NCI-H2107 treated with DMSO at 0.1 percent for 48 hours (cell line): ENCODE results near the gene BMF.

Source experiments
- DNase-seq: peaks from one replicate; lab custom pipeline; 2025; ENCODE audit not compliant: unreplicated experiment; lab: John Stamatoyannopoulos, UW

The BMF gene

DNA sequence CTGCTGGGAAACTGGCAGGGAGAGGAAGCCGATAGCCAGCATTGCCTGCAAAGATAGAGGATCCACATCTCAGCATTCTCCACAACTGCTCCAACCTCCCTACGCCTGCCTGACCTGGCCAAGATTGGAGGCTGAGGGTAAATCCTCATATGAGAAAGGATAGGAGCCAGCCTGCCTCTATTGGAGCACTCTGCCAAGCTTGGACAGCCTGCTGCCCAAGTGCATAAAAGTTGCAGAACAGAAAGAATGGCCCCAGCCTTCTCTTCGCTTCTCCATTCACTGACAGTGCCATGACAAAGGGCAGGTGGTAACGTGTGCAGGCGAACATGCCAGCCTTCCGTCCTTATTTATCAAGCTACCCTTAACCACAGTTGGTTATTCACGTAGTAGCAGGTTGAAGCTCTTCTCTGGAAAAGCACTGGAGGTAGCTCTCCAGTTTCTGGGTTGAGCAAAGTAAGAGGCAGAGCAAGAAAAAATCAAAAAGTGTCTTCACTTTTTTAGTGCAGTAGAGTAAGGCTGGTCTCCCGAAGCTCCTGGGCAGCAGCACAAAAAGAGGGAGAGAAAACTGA lies 4.3 kb downstream of the BMF start:
- DNase-seq, result no peak

- no peak for DNase-seq
These were observed 4.8 kb downstream of the BMF start for GRCh38 chr15:40103864-40104271.

DNA sequence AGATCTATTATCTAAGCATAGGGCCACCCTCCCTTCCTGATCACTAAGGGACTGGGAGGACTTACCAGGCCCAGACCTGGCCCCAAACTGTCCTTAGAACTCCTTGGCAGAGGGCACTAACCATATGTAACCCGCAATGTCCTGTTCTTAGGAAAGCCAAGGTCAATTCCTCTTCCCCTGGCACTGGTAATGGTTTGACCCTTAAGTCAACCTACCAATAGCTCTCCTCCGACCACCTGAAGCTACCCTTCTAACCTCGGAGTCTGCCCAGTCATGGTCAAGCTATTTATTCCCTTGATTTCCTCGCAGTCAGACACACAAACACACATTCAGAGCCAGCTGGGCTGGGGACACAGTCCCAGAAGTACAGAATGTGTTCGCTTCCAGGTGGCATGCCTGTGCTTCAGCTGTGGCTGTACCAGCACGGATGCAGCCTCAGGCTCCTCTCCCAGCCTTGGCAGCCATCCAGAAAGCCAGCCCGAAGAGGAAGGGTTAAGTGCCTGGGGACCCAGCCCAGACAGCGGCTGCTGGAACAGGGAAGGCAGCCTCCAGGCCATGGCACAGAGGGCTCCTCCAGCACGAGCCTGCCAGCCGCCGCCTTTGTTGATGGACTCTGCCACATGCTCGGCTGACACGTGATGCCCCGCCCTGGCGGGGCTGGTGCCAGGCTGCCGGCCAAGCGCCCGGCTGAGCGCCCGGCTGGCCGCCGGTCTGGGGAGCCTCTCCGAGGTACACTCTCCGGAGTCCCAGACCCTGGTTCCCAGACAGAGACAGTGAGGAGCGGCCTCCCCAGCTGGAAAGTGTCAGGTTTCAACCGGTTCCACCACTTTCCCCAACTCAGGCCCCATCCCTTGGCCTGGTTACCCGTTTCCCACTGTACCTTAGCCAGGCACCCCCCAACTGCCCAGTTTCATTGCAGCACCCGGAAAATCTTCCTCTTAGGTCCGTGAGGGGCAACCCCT lies 5.5 kb downstream of the BMF start:
- peak; percentile 58 for DNase-seq

DNA sequence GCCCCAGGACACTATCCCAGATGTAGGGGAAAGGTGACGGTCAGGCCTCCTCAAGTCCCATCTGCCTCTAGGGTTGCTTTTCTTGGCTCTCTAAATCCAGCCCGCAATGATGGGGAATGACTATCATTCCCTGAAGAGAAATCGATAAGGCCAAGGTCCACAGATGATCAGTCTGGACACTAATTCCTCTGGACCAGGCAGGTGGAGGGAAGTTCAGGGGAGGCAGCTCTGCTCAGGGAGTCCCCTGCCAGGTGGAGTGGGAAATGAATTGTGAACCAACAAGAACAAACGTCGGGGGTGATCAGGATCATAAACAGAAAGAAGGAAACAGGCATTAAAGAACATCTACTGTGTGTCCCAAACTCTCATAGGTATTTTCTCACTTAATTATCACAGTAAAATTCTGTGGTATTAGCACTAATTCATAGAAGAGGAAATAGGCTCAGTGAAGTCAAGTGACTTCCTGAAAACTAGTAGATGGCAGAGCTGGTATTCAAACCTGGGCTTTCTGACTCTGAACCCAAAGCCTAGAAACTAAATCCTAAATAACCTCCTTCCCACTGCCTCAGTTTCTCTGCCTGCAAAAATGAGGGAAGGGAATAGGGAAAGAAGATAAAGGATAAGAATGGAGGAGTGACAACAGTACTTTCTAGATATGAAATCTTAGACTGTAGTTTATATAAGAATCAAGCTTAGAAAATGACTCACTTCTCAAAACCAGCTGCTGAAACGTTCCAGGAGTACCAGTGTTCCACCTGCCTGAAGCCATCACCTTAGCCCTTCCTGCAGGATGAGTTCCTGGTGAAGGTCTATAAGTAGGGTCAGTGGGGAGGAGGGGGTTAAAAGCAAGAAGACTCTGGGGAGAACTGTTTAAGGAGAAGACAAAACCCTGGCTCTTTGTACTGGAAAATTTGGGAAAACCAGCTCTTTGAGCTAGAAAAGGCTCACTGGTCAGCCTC lies 7.5 kb downstream of the BMF start:
- DNase-seq, result no peak

GRCh38 chr15:40100123-40100946 lies 8.3 kb downstream of the BMF start:
- DNase-seq, result peak; percentile 37

DNA sequence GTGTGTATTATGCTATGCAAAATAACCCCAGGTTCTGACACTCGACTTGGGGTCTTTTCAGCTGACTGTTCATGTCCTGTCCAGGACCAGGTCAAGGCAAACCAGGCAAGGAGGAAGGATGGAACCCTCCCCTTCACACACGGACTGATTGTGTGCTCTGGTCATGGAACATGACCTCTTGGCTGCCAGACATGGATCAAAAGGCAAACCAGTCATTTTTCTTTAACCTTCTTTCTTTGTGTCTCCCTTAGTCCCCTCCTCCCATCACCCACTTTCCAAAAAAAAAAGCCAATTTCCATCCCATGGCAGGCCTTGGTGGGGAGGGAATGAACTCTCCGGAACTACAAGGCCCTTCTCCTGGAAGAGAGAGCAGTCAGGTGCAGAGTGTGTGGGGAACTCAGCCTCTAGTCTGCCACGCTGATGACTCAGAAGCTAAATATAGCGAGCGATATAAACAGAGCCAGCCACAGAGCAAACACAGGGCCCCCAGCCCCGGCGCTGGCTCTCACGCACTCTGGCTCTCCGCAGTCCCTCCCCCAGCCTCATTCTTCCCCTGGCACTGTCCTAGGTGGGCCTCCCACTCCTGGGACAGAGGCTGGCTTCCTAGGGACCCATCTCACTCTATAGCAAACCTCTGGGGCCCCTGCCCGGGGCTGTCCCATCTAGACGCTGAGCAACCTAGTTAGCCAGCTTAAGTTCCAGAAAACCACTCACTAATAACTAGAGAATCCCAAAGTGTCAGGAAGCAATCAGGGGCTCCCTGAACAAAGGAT lies 10.0 kb downstream of the BMF start:
- peak; percentile 76 for DNase-seq

DNA sequence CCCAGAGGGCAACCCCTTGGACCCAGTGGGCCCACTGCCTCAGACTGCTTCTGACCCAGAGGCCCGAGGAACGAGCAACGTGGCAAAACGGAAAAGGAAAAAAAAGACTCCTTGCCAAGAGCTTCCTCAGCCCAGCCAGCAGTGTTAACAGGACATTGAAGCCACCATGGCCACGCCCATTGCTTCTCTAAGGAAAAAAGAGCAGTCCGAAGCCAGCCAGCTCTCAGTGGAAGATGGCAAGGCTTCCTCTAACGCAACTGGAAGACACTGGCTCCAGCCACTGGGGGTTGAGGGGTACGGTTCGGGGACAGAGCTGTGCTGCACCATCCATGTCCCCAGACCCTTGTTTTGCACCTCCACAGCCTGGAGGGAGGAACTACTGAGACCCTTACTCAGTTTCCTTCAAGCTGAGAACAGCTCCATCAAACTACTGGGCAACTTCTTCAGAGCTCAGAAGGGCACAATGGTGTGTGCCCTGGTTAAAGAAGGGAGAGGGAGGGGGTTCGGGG lies 10.7 kb downstream of the BMF start:
- no peak for DNase-seq

GRCh38 chr15:40097096-40097967 lies 11.3 kb downstream of the BMF start:
- no peak for DNase-seq

DNA sequence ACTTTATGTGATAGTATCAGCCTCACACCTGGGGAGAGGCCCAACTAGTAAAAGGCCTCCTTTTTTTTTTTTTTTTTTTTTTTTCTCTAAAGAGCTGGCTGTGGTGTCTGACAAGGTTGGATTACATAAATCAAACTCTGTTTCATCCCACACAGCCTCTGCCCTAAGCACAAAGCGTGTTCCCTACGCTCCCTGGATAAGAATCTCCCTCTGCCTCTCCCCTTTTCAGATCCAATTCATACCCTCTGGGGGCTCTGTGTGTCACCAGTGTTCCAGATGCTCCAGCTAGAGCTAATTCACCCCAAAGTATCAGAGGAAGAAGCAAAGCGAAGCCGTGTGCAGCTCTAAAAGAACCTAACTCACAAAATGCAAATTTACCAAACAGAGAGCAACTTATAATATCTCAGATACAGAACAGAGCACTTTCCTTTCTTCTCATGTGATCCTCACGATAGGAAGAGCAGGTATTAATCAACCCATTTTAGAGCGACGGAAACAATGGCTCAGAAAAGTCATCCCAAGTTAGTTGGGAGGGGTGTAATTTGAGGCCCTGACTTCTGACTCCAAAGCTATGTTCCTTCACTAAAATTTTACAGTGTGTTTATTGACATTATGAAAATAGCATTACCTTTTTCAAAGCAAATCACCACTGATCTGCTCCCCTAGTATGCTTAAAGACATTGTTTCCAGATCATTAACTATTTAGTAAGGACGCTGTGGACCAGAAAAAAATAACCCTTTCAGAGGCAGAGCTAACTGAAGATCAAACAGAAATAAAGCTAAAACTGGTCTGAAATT lies 12.4 kb downstream of the BMF start:
- no peak for DNase-seq

GRCh38 chr15:40095371-40096093 lies 13.1 kb downstream of the BMF start:
- DNase-seq, result no peak

DNA sequence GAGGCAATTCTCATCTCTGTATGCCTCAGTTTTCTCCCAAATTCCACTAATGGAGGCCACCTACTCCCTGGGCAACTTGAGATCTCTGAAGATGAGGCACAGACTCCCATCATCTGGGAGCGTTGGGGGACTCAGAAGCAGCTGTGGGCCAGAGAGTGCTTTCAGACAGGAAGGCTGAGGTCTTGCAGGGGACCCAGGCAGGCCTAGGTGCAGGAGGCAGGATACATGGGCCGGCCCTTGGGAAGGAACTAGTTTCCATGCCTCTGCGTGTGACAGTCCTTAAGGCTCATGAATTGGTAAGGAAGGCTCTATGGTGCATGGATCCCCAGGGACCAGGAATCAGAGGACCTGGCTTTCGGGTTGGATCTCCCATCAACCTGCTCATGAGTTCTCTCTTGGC lies 14.5 kb downstream of the BMF start:
- DNase-seq, result no peak

GRCh38 chr15:40092979-40093869 lies 15.5 kb downstream of the BMF start:
- DNase-seq, result no peak

- peak; percentile 83 for DNase-seq
These were observed 16.3 kb downstream of the BMF start for GRCh38 chr15:40092256-40092978.

GRCh38 chr15:40091861-40092255 lies 16.8 kb downstream of the BMF start:
- DNase-seq, result no peak

DNA sequence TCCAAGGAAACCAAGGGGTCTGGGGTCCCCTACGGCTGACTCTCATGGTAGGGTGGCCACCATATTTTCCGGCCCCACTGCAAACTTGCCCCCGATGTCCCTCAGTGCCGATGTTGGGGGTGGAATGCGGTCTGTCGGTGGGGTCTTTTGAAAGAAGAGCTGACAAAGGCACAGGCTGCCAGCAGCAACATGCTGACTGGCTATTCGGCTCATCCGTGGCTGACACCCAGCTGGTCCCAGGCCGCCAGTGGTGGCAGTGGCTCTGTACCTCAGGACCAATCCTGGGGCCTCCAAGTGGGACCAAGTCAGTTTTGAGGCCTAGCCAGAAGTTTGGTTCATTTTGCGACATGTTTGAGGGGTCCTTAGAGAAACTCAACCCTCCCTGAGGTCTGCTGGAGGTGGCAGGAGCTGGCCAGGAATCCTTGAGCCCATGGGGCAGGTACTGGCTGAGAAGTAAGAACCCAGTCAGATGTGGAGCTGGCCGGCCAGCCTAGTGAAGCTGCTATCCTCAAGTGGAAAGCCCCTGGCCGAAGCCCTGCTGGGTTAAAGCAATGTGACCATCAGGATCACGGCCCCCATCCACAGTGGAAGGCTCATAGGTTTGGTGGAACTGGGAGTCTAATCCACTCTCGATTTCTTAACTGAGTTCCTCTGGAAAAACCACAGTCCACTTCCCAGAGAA lies 17.8 kb downstream of the BMF start:
- no peak for DNase-seq
